Sigmoid colon (tissue), 7 donors: ENCODE results near the gene ARHGAP10. TPM values are rescaled to one million over a fixed set of nuclear protein-coding genes. Genes with fewer than 3 reads are reported as not detected.

Experiments
- DNase-seq: peaks from one replicate; pipeline ENCODE4 v3.0.0-alpha.2; 2019
- H3K27ac ChIP-seq, 4 donors: fragments of 200-600 bp; sonication (generic); one replicate each; pipeline ENCODE4 v1.5.1; 2016 to 2019; ENCODE audit warnings: mild to moderate bottlenecking in 1 of 4
- H3K27me3 ChIP-seq, 3 donors: fragments of 200-600 bp; sonication (generic); one replicate each; pipeline ENCODE4 v1.5.1; 2019; ENCODE audit warnings: mild to moderate bottlenecking in 1 of 3
- H3K36me3 ChIP-seq, 4 donors: fragments of 200-600 bp; sonication (generic); one replicate each; pipeline ENCODE4 v1.5.1; 2016 to 2019
- H3K4me1 ChIP-seq, 4 donors: fragments of 200-600 bp; sonication (generic); one replicate each; pipeline ENCODE4 v1.5.1; 2017 to 2019
- H3K4me3 ChIP-seq, 4 donors: fragments of 200-600 bp; sonication (generic); one replicate each; pipeline ENCODE4 v1.5.1; 2017 to 2019; ENCODE audit warnings: mild to moderate bottlenecking in 2 of 4, moderate library complexity in 1 of 4
- H3K9me3 ChIP-seq, 4 donors: fragments of 200-600 bp in 3 of 4; sonication (generic) in 3 of 4; one replicate each; pipeline versions ENCODE4 v1.5.1 to v1.6.1; 2013 to 2019
- EP300 ChIP-seq, 4 donors: sonication (generic); formaldehyde crosslinking; IDR thresholded peaks; one replicate each; pipeline ENCODE4 v1.6.1; 2017; ENCODE audit warnings: antibody characterized with exemption in 4 of 4
- POLR2A ChIP-seq, 2 donors: fragments of 450-650 bp; IDR thresholded peaks; one replicate each; pipeline ENCODE4 v1.6.1; 2016; ENCODE audit warnings: antibody characterized with exemption in 2 of 2, mild to moderate bottlenecking in 2 of 2, moderate library complexity in 2 of 2
- POLR2AphosphoS5 ChIP-seq, 4 donors: sonication (generic); formaldehyde crosslinking; IDR thresholded peaks; one replicate each; pipeline ENCODE4 v1.6.1; 2017; ENCODE audit warnings: antibody characterized with exemption in 4 of 4
- WGBS, 2 donors: extraction: QIAGEN DNeasy Blood & Tissue Kit; methylation state at CpG; one replicate each; pipeline ENCODE4 v1.1.7; 2013; 5-methylcytosine and 5-hydroxymethylcytosine counted together
- intact Hi-C: fragments of 100-400 bp; cut with DNase I; formaldehyde crosslinking; loops from one replicate; pipeline ENCODE4 v1.15.1; 2023
- polyA plus RNA-seq, 3 donors: library from polyadenylated mRNA; stranded (reverse); fragments of 200-250 nt; gene quantifications; one replicate each; pipeline ENCODE4 v1.2.3, GENCODE V29; 2013
- total RNA-seq, 4 donors: library from RNA; depleted of rRNA; stranded (reverse); fragments of >200 nt; gene quantifications; one replicate each; pipeline ENCODE4 v1.1.0, GENCODE V29; 2016
- TF ChIP-seq, protein P1 (sequence below), 4 experiments: fragments of 450-650 bp in 3 of 4; fragments of 200-600 bp in 1 of 4; IDR thresholded peaks; one replicate each; pipeline ENCODE4 v1.5.1; 2016 to 2019; ENCODE audit warnings: antibody characterized with exemption in 4 of 4, mild to moderate bottlenecking in 3 of 4, moderate library complexity in 2 of 4
- donor health status: healthy with polysubstance abuse.
- donor health status: Bipolar disorder and iron deficiency.
- donor health status: healthy.

ARHGAP10 gene
- total and polyA plus RNA-seq, 7 donors: 3.0 to 158 (median 123) TPM

DNA sequence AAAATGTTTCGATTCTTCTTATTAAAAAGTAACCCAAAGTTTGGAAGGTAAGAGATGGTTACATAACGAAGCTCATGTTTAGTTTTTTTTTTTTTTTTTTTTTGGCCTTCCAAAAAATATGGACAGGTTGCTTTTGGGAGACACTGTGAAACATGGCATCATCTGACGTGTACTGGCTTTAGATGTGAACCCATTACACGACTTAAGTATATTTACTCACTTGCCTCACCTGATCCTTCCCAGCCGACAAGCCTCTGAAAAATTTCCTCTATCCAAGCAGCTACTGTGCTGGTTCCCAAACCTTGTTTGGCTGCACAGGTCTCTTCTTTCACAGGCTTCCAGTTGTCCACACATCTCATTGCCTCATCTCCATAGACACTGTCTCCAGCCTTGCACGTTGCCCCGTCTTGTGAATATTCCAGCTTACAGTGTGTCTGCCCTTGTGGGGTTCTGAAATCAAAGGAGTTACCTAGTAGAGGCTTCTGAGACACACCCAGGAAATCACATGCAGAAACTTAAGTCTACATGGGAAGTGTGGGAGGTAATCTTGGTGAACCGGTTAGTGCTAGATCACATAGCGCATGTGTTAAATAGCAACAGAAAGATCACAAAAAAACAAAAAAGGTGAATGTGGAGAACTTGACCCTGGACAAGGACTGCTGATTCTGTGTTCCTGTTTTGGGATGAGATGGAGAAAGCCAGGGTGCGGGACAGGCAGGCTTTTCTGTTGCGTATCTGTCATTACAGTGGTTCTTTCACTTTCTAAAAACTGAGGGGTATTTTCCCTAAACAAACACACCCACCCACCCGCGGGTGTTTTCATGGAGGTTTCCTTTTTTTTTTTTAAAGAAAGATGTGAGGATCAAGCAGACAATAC lies 328.6 kb downstream of the ARHGAP10 start:
- DNase-seq: no peak
- H3K9me3 ChIP-seq: no peaks in the 10 kb centered on the region
- peaks cover 0 to 28% (median 15%) of the 10 kb centered on the region in 4 donors for H3K36me3 ChIP-seq
- H3K4me3 ChIP-seq: no peak overlapping the region
- intact Hi-C loops: no loop called here
- WGBS, 2 donors: 42 to 57% methylated on average over 13 of the region's 13 CpGs
- TF ChIP-seq POLR2AphosphoS5 (IDR thresholded peaks at IDR 0.05): no peak
- TF ChIP-seq, protein P1, sequence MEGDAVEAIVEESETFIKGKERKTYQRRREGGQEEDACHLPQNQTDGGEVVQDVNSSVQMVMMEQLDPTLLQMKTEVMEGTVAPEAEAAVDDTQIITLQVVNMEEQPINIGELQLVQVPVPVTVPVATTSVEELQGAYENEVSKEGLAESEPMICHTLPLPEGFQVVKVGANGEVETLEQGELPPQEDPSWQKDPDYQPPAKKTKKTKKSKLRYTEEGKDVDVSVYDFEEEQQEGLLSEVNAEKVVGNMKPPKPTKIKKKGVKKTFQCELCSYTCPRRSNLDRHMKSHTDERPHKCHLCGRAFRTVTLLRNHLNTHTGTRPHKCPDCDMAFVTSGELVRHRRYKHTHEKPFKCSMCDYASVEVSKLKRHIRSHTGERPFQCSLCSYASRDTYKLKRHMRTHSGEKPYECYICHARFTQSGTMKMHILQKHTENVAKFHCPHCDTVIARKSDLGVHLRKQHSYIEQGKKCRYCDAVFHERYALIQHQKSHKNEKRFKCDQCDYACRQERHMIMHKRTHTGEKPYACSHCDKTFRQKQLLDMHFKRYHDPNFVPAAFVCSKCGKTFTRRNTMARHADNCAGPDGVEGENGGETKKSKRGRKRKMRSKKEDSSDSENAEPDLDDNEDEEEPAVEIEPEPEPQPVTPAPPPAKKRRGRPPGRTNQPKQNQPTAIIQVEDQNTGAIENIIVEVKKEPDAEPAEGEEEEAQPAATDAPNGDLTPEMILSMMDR (IDR thresholded peaks at IDR 0.05): no peak
- no peak for TF ChIP-seq POLR2A (IDR thresholded peaks at IDR 0.05)
- no peak for TF ChIP-seq EP300 (IDR thresholded peaks at IDR 0.05)
- H3K27ac ChIP-seq: no peak overlapping the region
- no peaks in the 10 kb centered on the region for H3K27me3 ChIP-seq
- H3K4me1 ChIP-seq: peaks cover 0 to 56% (median 27%) of the 10 kb centered on the region in 4 donors

DNA sequence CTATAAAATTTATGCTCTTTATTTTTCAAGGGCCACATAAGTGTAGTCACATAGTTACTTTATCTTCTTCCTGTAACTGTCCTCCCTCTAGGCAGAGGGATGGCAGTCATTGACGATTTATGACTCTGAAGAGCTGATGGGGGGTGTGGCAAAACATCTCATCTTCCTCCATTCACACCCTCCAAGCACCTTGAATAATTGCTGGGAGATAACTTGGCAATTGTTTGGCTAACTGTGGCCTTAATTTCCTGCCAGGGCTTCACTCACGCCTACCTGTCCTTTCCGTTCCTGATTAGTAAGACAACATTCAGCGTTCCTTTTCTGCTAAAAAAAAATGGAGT lies 329.2 kb downstream of the ARHGAP10 start:
- DNase-seq: no peak
- no peaks in the 10 kb centered on the region for H3K27me3 ChIP-seq
- 16 to 35% methylated on average over 4 of the region's 4 CpGs for WGBS, 2 donors
- no peak overlapping the region for H3K4me3 ChIP-seq
- intact Hi-C loops: no loop called here
- H3K4me1 ChIP-seq: peaks cover 0 to 50% (median 25%) of the 10 kb centered on the region in 4 donors
- H3K9me3 ChIP-seq: no peaks in the 10 kb centered on the region
- TF ChIP-seq, protein P1 (IDR thresholded peaks at IDR 0.05): no peak
- TF ChIP-seq POLR2AphosphoS5 (IDR thresholded peaks at IDR 0.05): no peak
- no peak for TF ChIP-seq EP300 (IDR thresholded peaks at IDR 0.05)
- TF ChIP-seq POLR2A (IDR thresholded peaks at IDR 0.05): no peak
- H3K27ac ChIP-seq: no peak overlapping the region
- peaks cover 0 to 32% (median 15%) of the 10 kb centered on the region in 4 donors for H3K36me3 ChIP-seq

DNA sequence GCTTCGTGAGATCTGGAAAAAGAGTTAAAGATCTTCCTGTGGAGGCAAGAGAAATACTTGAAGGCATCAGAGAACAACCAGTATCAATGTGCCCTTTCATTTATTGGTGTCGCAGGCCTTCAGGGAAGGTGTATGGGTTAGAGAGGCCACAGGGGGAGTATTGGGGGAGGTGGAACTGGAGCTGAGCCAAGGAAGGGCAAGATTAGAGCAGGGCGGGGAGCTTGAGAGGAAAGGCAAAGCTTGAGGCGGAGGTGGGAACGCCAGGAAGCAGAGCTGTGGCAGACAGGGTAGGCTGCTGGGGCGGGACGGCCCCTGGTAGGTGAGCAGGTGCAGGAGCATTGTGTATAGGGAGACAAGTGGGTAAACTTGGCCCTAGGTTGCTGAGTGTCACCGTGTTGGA lies 329.9 kb downstream of the ARHGAP10 start:
- WGBS, 2 donors: 20 to 55% methylated on average over 8 of the region's 8 CpGs
- Histone ChIP-seq H3K4me3 (no peak overlapping the region), H3K36me3 (peaks cover 0 to 39% (median 15%) of the 10 kb centered on the region in 4 donors), H3K9me3 (no peaks in the 10 kb centered on the region), H3K4me1 (peaks cover 0 to 49% (median 25%) of the 10 kb centered on the region in 4 donors), H3K27me3 (no peaks in the 10 kb centered on the region), H3K27ac (no peak overlapping the region)
- intact Hi-C loops: no loop called here
- TF ChIP-seq, protein P1 (IDR thresholded peaks at IDR 0.05): no peak
- TF ChIP-seq POLR2A (IDR thresholded peaks at IDR 0.05): no peak
- no peak for TF ChIP-seq POLR2AphosphoS5 (IDR thresholded peaks at IDR 0.05)
- no peak for TF ChIP-seq EP300 (IDR thresholded peaks at IDR 0.05)
- DNase-seq: no peak

DNA sequence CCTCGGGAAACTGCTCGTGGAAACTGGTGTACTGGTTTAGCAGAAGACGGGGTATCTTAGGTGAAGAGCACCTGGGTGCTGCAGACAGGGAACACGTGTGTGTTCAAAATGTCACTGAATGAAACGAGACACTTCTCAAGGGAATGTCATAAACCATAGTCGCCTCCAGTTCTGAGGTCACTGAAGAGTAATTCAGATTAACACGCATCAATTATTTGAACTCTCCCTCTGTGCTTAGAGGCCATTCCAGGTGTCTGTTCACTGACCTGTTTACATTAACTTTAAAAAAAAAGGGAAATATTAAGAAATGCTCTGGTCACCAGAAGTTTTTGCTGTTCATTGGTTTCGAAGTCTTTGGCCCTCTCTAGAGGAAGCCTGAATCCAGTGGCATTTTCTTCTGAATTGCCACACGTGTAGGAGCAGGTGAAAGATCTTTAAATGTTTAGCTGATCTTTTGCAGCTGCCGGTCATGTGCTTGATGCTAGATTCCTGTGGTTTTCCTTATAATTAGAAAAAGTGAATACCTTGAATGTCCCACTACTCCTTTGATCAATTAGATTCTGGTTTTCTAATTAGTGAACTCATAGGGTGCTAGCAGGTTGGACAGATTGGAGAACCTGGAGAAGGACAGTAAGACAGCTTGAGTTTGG lies 330.5 kb downstream of the ARHGAP10 start:
- TF ChIP-seq POLR2A (IDR thresholded peaks at IDR 0.05) (no peak), POLR2AphosphoS5 (IDR thresholded peaks at IDR 0.05) (no peak), EP300 (IDR thresholded peaks at IDR 0.05) (no peak)
- TF ChIP-seq, protein P1 (IDR thresholded peaks at IDR 0.05): no peak
- DNase-seq: no peak
- no peak overlapping the region for H3K27ac ChIP-seq
- no peaks in the 10 kb centered on the region for H3K27me3 ChIP-seq
- peaks cover 0 to 41% (median 15%) of the 10 kb centered on the region in 4 donors for H3K36me3 ChIP-seq
- 55 to 72% methylated on average over 10 of the region's 10 CpGs for WGBS, 2 donors
- H3K4me3 ChIP-seq: no peak overlapping the region
- intact Hi-C loops: no loop called here
- H3K4me1 ChIP-seq: peaks cover 0 to 49% (median 23%) of the 10 kb centered on the region in 4 donors
- no peaks in the 10 kb centered on the region for H3K9me3 ChIP-seq
